ENCODE data around the gene AGAP3. TPM values are rescaled to one million over a fixed set of nuclear protein-coding genes. Genes with fewer than 3 reads are reported as not detected.

The AGAP3 gene
- total and polyA plus RNA-seq, 2 of the 4 experiments (the other 2 are of a cell fraction) = 35.3 to 93.9 TPM

DNA sequence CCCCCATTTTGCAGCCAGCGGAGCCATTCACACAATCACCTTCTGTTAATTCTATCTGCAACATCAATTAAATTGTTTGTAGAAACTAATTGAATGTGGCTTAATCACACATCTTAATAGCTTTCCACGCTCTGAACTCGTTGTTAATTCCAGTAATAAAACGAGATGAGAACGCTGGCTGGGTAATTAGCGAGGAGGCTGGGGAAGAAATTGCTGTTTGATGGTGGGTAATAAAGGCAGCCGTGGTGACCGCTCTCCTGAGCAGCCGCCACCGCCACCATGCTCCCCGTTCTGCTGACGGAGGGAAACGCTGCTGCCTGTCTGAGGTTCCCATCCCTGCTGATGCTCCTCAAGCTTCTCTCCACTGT lies 44.9 kb downstream of the AGAP3 start:
- Histone ChIP-seq H3K14ac (replicated peaks; ENCODE audit: low read depth, low read length) (no peak overlapping the region), H3K9me1 (ENCODE audit: insufficient read depth, low read length) (no peaks in the 10 kb centered on the region; the same call in 1 of the 2 replicates), H3K4me2 (ENCODE audit: low read depth, low read length) (no peak overlapping the region), H4K20me1 (ENCODE audit: insufficient read depth, low read length) (peaks cover 17% of the 10 kb centered on the region), H2BK15ac (ENCODE audit: low read depth, low read length) (no peak overlapping the region), H3K27ac (ENCODE audit: insufficient read depth, low read length) (no peak overlapping the region), H3K18ac (ENCODE audit: low read depth, low read length) (no peak overlapping the region), H3K27me3 (ENCODE audit: control insufficient read depth, insufficient read depth, low read length) (no peaks in the 10 kb centered on the region), H2BK120ac (ENCODE audit: low read depth, low read length) (no peak overlapping the region), H2AK9ac (replicated peaks; ENCODE audit: low read depth, low read length, poor library complexity) (no peak overlapping the region), H4K5ac (ENCODE audit: low read depth, low read length) (no peak overlapping the region), H3K4me1 (ENCODE audit: control insufficient read depth, insufficient read depth, low read length) (no peaks in the 10 kb centered on the region), H2AFZ (replicated peaks; ENCODE audit: low read length, poor library complexity) (no peak overlapping the region), H2AK5ac (ENCODE audit: low read depth, low read length) (no peak overlapping the region), H4K8ac (ENCODE audit: low read depth in 2 of 2, low read length in 2 of 2) (no peak overlapping the region), H3K9me3 (ENCODE audit: control insufficient read depth, insufficient read depth, low read length) (no peaks in the 10 kb centered on the region), H3K79me1 (ENCODE audit: low read depth in 1 of 2, low read length in 2 of 2) (peaks cover 0 to 17% of the 10 kb centered on the region in 2 experiments; a peak in 2 of 4 replicates), H3K4ac (ENCODE audit: low read depth, low read length) (no peak overlapping the region), H3K23ac (ENCODE audit: low read depth, low read length) (no peak overlapping the region), H3K36me3 (ENCODE audit: control insufficient read depth, insufficient read depth, low read length) (peaks cover 80% of the 10 kb centered on the region), H3K4me3 (ENCODE audit: insufficient read depth, low read depth, low read length) (no peak overlapping the region), H2BK5ac (ENCODE audit: low read depth, low read length, poor library complexity, severe bottlenecking) (no peak overlapping the region), H4K91ac (ENCODE audit: insufficient read depth, low read depth, low read length) (no peak overlapping the region), H3K56ac (ENCODE audit: extremely low read depth, insufficient read depth, low read length) (no peak overlapping the region), H3K9ac (ENCODE audit: low read depth, low read length) (no peak overlapping the region), H2BK20ac (ENCODE audit: low read depth, low read length) (no peak overlapping the region)
- no peak for DNase-seq
- intact Hi-C loops (cut with micrococcal nuclease) = no loop called here
- BruUV-seq (replicated peaks) = no TSS peak
- CTCF ChIA-PET = no interaction called here
- in situ Hi-C loops (cut with MboI; ENCODE audit: low sequenced_read_pairs) = no loop called here
- TF ChIP-seq, protein P1, sequence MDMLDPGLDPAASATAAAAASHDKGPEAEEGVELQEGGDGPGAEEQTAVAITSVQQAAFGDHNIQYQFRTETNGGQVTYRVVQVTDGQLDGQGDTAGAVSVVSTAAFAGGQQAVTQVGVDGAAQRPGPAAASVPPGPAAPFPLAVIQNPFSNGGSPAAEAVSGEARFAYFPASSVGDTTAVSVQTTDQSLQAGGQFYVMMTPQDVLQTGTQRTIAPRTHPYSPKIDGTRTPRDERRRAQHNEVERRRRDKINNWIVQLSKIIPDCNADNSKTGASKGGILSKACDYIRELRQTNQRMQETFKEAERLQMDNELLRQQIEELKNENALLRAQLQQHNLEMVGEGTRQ (IDR thresholded peaks at IDR 0.05; ENCODE audit: low read depth, low read length) = no peak
- TF ChIP-seq BHLHE40 (IDR thresholded peaks at IDR 0.05; ENCODE audit: low read depth, low read length) (no peak), MXI1 (IDR thresholded peaks at IDR 0.05; ENCODE audit: borderline replicate concordance, low read depth, low read length) (no peak), MAZ (IDR thresholded peaks at IDR 0.05; ENCODE audit: borderline replicate concordance, low read depth, low read length) (no peak), FOS (IDR thresholded peaks at IDR 0.05; ENCODE audit: low read depth, low read length) (no peak), CHD1 (IDR thresholded peaks at IDR 0.05; ENCODE audit: low read depth, low read length) (no peak), SMC3 (IDR thresholded peaks at IDR 0.05; ENCODE audit: low read depth, low read length) (no peak), MAFK (IDR thresholded peaks at IDR 0.05; ENCODE audit: low read depth, low read length) (no peak)
- TF ChIP-seq, protein P2, sequence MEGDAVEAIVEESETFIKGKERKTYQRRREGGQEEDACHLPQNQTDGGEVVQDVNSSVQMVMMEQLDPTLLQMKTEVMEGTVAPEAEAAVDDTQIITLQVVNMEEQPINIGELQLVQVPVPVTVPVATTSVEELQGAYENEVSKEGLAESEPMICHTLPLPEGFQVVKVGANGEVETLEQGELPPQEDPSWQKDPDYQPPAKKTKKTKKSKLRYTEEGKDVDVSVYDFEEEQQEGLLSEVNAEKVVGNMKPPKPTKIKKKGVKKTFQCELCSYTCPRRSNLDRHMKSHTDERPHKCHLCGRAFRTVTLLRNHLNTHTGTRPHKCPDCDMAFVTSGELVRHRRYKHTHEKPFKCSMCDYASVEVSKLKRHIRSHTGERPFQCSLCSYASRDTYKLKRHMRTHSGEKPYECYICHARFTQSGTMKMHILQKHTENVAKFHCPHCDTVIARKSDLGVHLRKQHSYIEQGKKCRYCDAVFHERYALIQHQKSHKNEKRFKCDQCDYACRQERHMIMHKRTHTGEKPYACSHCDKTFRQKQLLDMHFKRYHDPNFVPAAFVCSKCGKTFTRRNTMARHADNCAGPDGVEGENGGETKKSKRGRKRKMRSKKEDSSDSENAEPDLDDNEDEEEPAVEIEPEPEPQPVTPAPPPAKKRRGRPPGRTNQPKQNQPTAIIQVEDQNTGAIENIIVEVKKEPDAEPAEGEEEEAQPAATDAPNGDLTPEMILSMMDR (conservative IDR thresholded peaks at IDR 0.05; ENCODE audit: low read depth, low read length) = no peak
- WGBS, 2 experiments (ENCODE audit: extremely low coverage in 2 of 2, insufficient read length in 1 of 2) = no CpG with 5 or more reads among the region's 13 CpGs
- POLR2A ChIA-PET (ENCODE audit: unreplicated experiment) = no interaction called here
- dilution Hi-C loops (cut with HindIII; ENCODE audit: low sequenced_read_pairs, unreplicated experiment) = no loop called here
- no peak for ATAC-seq (ENCODE audit: low read depth)
